PFSK-1 (cell line): ENCODE measurements around the gene RGS7BP.

Experiments
- POLR2AphosphoS5 ChIP-seq: IDR thresholded peaks from 2 replicates; pipeline ENCODE4 v1.6.1; 2012; ENCODE audit warnings: low read depth, mild to moderate bottlenecking, control low read depth, low read length, moderate library complexity
- REST ChIP-seq, 2 experiments: IDR thresholded peaks; 2 replicates each; pipeline versions ENCODE4 v1.6.1 to v1.8.0; 2011 to 2012; ENCODE audit warnings: low read depth in 2 of 2, low read length in 2 of 2, control low read depth in 1 of 2, inconsistent platforms in 1 of 2, mild to moderate bottlenecking in 1 of 2, moderate library complexity in 1 of 2; ENCODE audit not compliant: insufficient read depth in 1 of 2
- SIN3A ChIP-seq: IDR thresholded peaks from 2 replicates; pipeline ENCODE4 v1.6.1; 2012; ENCODE audit warnings: mild to moderate bottlenecking, low read length, moderate library complexity, borderline replicate concordance; ENCODE audit not compliant: insufficient read depth

- TF ChIP-seq POLR2AphosphoS5: no peak
- no peak for TF ChIP-seq SIN3A
- TF ChIP-seq REST (IDR thresholded peaks at IDR 0.05; ENCODE audit: insufficient read depth in 1 of 2, low read depth in 2 of 2, low read length in 2 of 2): no peak
Measured at GRCh38 chr5:64570395-64570996, 64.7 kb downstream of the RGS7BP start.
